H1 (cell line): ENCODE results near the gene ANKS1B. TPM values are rescaled to one million over a fixed set of nuclear protein-coding genes. Genes with fewer than 3 reads are reported as not detected.

Experiments
- EGR1 ChIP-seq: IDR thresholded peaks from 2 replicates; pipeline ENCODE4 v1.6.1; 2011; ENCODE audit warnings: low read depth, low read length, borderline replicate concordance
- MAX ChIP-seq: IDR thresholded peaks from 2 replicates; pipeline ENCODE4 v1.6.1; 2012; ENCODE audit warnings: inconsistent platforms
- SAP30 ChIP-seq: fragments of 300-600 bp; sonication (generic); IDR thresholded peaks from 2 replicates; pipeline ENCODE4 v1.7.1; 2012; ENCODE audit warnings: low read length, moderate library complexity, mild to moderate bottlenecking, inconsistent platforms; ENCODE audit not compliant: insufficient read depth, insufficient replicate concordance
- SIRT6 ChIP-seq: IDR thresholded peaks from one replicate; pipeline ENCODE4 v1.7.1; 2012; ENCODE audit warnings: low read length, inconsistent platforms
- TAF7 ChIP-seq: optimal IDR thresholded peaks from 2 replicates; pipeline ENCODE3; 2011; ENCODE audit warnings: low read depth, mild to moderate bottlenecking, inconsistent platforms, low read length, moderate library complexity, borderline replicate concordance
- USF2 ChIP-seq: IDR thresholded peaks from 2 replicates; pipeline ENCODE4 v1.6.1; 2011; ENCODE audit warnings: low read length, improper control_type of control experiment
- polyA plus RNA-seq, 7 experiments: library from polyadenylated mRNA; depleted of rRNA in 3 of 7; stranded (reverse) in 5 of 7; unstranded in 2 of 7; fragments of >200 nt in 5 of 7; fragments of 200-250 nt in 2 of 7; gene quantifications; 1 replicate in 5 of 7; 2 replicates in 1 of 7; 4 replicates in 1 of 7; pipeline versions ENCODE4 v1.2.1 to v1.2.3, GENCODE V29; 2011 to 2013; ENCODE audit warnings: missing spikeins in 2 of 7, mixed read lengths in 2 of 7
- total RNA-seq: library from RNA; stranded (reverse); fragmentation: NEBNext Ultra II Directional; extraction: Animal tissue kit (Norgen Biotek cat#: 25700); gene quantifications from 2 replicates; pipeline ENCODE4 v1.2.1, GENCODE V29; 2021

The ANKS1B gene
- total and polyA plus RNA-seq, 2 of the 8 experiments (the other 6 are each of a cell fraction or from before 2014, with no cell fraction given), result 2.7 to 6.1 TPM

GRCh38 chr12:99381992-99382391 is 602.7 kb downstream of the ANKS1B start (continued):
- no peak for TF ChIP-seq EGR1
- TF ChIP-seq TAF7, result no peak
- TF ChIP-seq SIRT6, result no peak
- no peak for TF ChIP-seq MAX
- TF ChIP-seq SAP30, result no peak
- TF ChIP-seq USF2, result no peak
- TF ChIP-seq, all 59 proteins: peak for 0
